IMR-90 (cell line): ENCODE results near the gene TENT5C. TPM values are rescaled to one million over a fixed set of nuclear protein-coding genes. Genes with fewer than 3 reads are reported as not detected.

Experiments
- ATAC-seq: fragments of 200-7000 bp; cut with Tn5 transposase; 2 replicates; pipeline ENCODE4 v1.9.1; 2020; ENCODE audit warnings: low read depth, mild to moderate bottlenecking, moderate library complexity
- BruUV-seq: library from RNA; stranded (reverse); fragments of 400-500 nt; replicated peaks from 2 replicates; lab custom pipeline; 2021; lab: Mats Ljungman, UMichigan
- CTCF ChIA-PET: fragments of 300-600 bp; formaldehyde crosslinking; extraction: SDS; loops from one replicate; lab custom pipeline; 2021; ENCODE audit warnings: antibody characterized with exemption; lab: Yijun Ruan, JAX
- POLR2A ChIA-PET: fragments of 300-600 bp; sonication (Branson Sonifier 250); formaldehyde crosslinking; loops from one replicate; lab custom pipeline; 2022; ENCODE audit warnings: antibody characterized with exemption; ENCODE audit not compliant: unreplicated experiment; lab: Charles Lee
- DNase-seq: peaks from one replicate; pipeline ENCODE4 v3.0.0; 2013
- H2AFZ ChIP-seq: replicated peaks from 2 replicates; pipeline ENCODE3; 2013; ENCODE audit warnings: low read length, mild to moderate bottlenecking; ENCODE audit not compliant: poor library complexity
- H2AK5ac ChIP-seq: 2 replicates; pipeline ENCODE4 v1.6.1; 2013; ENCODE audit warnings: low read depth, low read length, inconsistent platforms
- H2AK9ac ChIP-seq: replicated peaks from 2 replicates; pipeline ENCODE3; 2013; ENCODE audit warnings: mild to moderate bottlenecking, low read depth, low read length, moderate library complexity; ENCODE audit not compliant: poor library complexity
- H2BK120ac ChIP-seq: 2 replicates; pipeline ENCODE4 v1.6.1; 2013; ENCODE audit warnings: low read depth, low read length, inconsistent platforms
- H2BK15ac ChIP-seq: 3 replicates; pipeline ENCODE4 v1.6.1; 2013; ENCODE audit warnings: low read depth, low read length, inconsistent platforms
- H2BK20ac ChIP-seq: 2 replicates; pipeline ENCODE4 v1.6.1; 2013; ENCODE audit warnings: low read depth, mild to moderate bottlenecking, inconsistent platforms, low read length, moderate library complexity
- H2BK5ac ChIP-seq: 2 replicates; pipeline ENCODE4 v1.6.1; 2013; ENCODE audit warnings: mild to moderate bottlenecking, low read depth, low read length, inconsistent platforms; ENCODE audit not compliant: poor library complexity, severe bottlenecking
- H3K14ac ChIP-seq: replicated peaks from 2 replicates; pipeline ENCODE4 v1.6.1; 2013; ENCODE audit warnings: low read depth, low read length, inconsistent platforms
- H3K18ac ChIP-seq: 2 replicates; pipeline ENCODE4 v1.6.1; 2013; ENCODE audit warnings: low read depth, low read length, control low read depth
- H3K23ac ChIP-seq: 2 replicates; pipeline ENCODE4 v1.6.1; 2013; ENCODE audit warnings: low read depth, low read length, inconsistent platforms
- H3K27ac ChIP-seq: 2 replicates; pipeline ENCODE4 v1.5.1; 2013; ENCODE audit warnings: mild to moderate bottlenecking, control low read depth, low read length; ENCODE audit not compliant: insufficient read depth
- H3K27me3 ChIP-seq: 2 replicates; pipeline ENCODE4 v1.6.1; 2013; ENCODE audit warnings: low read length; ENCODE audit not compliant: control insufficient read depth, insufficient read depth
- H3K36me3 ChIP-seq: 2 replicates; pipeline ENCODE4 v1.6.1; 2013; ENCODE audit warnings: low read length, mixed read lengths; ENCODE audit not compliant: control insufficient read depth, insufficient read depth
- H3K4ac ChIP-seq: 2 replicates; pipeline ENCODE4 v1.6.1; 2013; ENCODE audit warnings: low read depth, low read length, inconsistent platforms
- H3K4me1 ChIP-seq: 2 replicates; pipeline ENCODE4 v1.6.1; 2013; ENCODE audit warnings: low read length, mixed read lengths; ENCODE audit not compliant: control insufficient read depth, insufficient read depth
- H3K4me2 ChIP-seq: 2 replicates; pipeline ENCODE4 v1.6.1; 2013; ENCODE audit warnings: low read depth, mild to moderate bottlenecking, control low read depth, low read length, moderate library complexity
- H3K4me3 ChIP-seq: 2 replicates; pipeline ENCODE4 v1.5.1; 2013; ENCODE audit warnings: low read depth, mild to moderate bottlenecking, control low read depth, low read length, moderate library complexity; ENCODE audit not compliant: insufficient read depth
- H3K56ac ChIP-seq: 2 replicates; pipeline ENCODE4 v1.6.1; 2013; ENCODE audit warnings: low read length, inconsistent platforms; ENCODE audit not compliant: insufficient read depth; ENCODE audit errors: extremely low read depth
- H3K79me1 ChIP-seq, 2 experiments: 2 replicates each; pipeline ENCODE4 v1.6.1; 2013; ENCODE audit warnings: low read length in 2 of 2, inconsistent platforms in 1 of 2, low read depth in 1 of 2
- H3K9ac ChIP-seq: 2 replicates; pipeline ENCODE4 v1.6.1; 2013; ENCODE audit warnings: low read depth, low read length, control low read depth
- H3K9me1 ChIP-seq: 2 replicates; pipeline ENCODE4 v1.6.1; 2013; ENCODE audit warnings: low read length, inconsistent platforms; ENCODE audit not compliant: insufficient read depth
- H3K9me3 ChIP-seq: 2 replicates; pipeline ENCODE4 v1.6.1; 2013; ENCODE audit warnings: low read length; ENCODE audit not compliant: control insufficient read depth, insufficient read depth
- H4K20me1 ChIP-seq: 2 replicates; pipeline ENCODE4 v1.6.1; 2013; ENCODE audit warnings: low read length, inconsistent platforms; ENCODE audit not compliant: insufficient read depth
- H4K5ac ChIP-seq: 2 replicates; pipeline ENCODE4 v1.6.1; 2013; ENCODE audit warnings: mild to moderate bottlenecking, low read depth, low read length, control low read depth
- H4K8ac ChIP-seq, 2 experiments: 2 replicates each; pipeline ENCODE4 v1.6.1; 2013; ENCODE audit warnings: low read depth in 2 of 2, low read length in 2 of 2, control low read depth in 1 of 2, inconsistent platforms in 1 of 2
- H4K91ac ChIP-seq: 2 replicates; pipeline ENCODE4 v1.6.1; 2013; ENCODE audit warnings: low read depth, low read length, inconsistent platforms; ENCODE audit not compliant: insufficient read depth
- BHLHE40 ChIP-seq: fragments of 150-350 bp; IDR thresholded peaks from 2 replicates; pipeline ENCODE4 v1.6.1; 2016; ENCODE audit warnings: mild to moderate bottlenecking, low read depth, low read length
- CEBPB ChIP-seq: IDR thresholded peaks from 2 replicates; pipeline ENCODE4 v1.6.1; 2012; ENCODE audit warnings: low read depth, low read length, improper control_type of control experiment
- CHD1 ChIP-seq: IDR thresholded peaks from 2 replicates; pipeline ENCODE4 v1.6.1; 2012; ENCODE audit warnings: low read depth, low read length, improper control_type of control experiment
- FOS ChIP-seq: fragments of 150-350 bp; IDR thresholded peaks from 2 replicates; pipeline ENCODE4 v1.6.1; 2016; ENCODE audit warnings: low read depth, low read length
- MAFK ChIP-seq: IDR thresholded peaks from 2 replicates; pipeline ENCODE4 v1.6.1; 2012; ENCODE audit warnings: low read depth, low read length, improper control_type of control experiment
- MAZ ChIP-seq: IDR thresholded peaks from 2 replicates; pipeline ENCODE4 v1.6.1; 2012; ENCODE audit warnings: low read depth, mild to moderate bottlenecking, low read length, improper control_type of control experiment, moderate library complexity, borderline replicate concordance
- MXI1 ChIP-seq: IDR thresholded peaks from 2 replicates; pipeline ENCODE4 v1.6.1; 2012; ENCODE audit warnings: low read depth, mild to moderate bottlenecking, low read length, moderate library complexity, borderline replicate concordance
- POLR2A ChIP-seq: IDR thresholded peaks from 2 replicates; pipeline ENCODE4 v1.6.1; 2012; ENCODE audit warnings: mild to moderate bottlenecking, low read depth, low read length
- RCOR1 ChIP-seq: IDR thresholded peaks from 2 replicates; pipeline ENCODE4 v1.6.1; 2012; ENCODE audit warnings: mild to moderate bottlenecking, low read length, improper control_type of control experiment; ENCODE audit not compliant: insufficient replicate concordance
- RFX5 ChIP-seq: IDR thresholded peaks from 2 replicates; pipeline ENCODE4 v1.8.0; 2012; ENCODE audit warnings: low read depth, mild to moderate bottlenecking, low read length, moderate library complexity
- SMC3 ChIP-seq: fragments of 150-350 bp; IDR thresholded peaks from 2 replicates; pipeline ENCODE4 v1.6.1; 2016; ENCODE audit warnings: low read depth, mild to moderate bottlenecking, antibody characterized with exemption, low read length, moderate library complexity
- WGBS, 2 experiments: methylation state at CpG; one replicate each; pipeline versions ENCODE4 v1.1.5 to v1.1.7; 2013; ENCODE audit warnings: missing lambda C conversion rate in 2 of 2; ENCODE audit not compliant: insufficient read length in 1 of 2; ENCODE audit errors: extremely low coverage in 2 of 2; 5-methylcytosine and 5-hydroxymethylcytosine counted together
- dilution Hi-C: fragments of 300-500 bp; cut with HindIII; formaldehyde crosslinking; loops from one replicate; pipeline ENCODE4 v1.14.3; 2018; ENCODE audit warnings: low sequenced_read_pairs; ENCODE audit not compliant: unreplicated experiment
- in situ Hi-C: fragments of 300-500 bp; cut with MboI; formaldehyde crosslinking; loops from 3 replicates; pipeline ENCODE4 v1.14.3; 2019; ENCODE audit warnings: low sequenced_read_pairs, inconsistent platforms, mixed read lengths
- intact Hi-C: fragments of 100-400 bp; cut with micrococcal nuclease; formaldehyde crosslinking; loops from 2 replicates; pipeline ENCODE4 v1.10.0; 2022
- polyA plus RNA-seq, 3 experiments: library from polyadenylated mRNA; depleted of rRNA; stranded (reverse); fragments of >200 nt; gene quantifications; 2 replicates each; pipeline ENCODE4 v1.2.3, GENCODE V29; 2012; ENCODE audit warnings: low replicate concordance in 1 of 3
- total RNA-seq: library from RNA; depleted of rRNA; stranded (reverse); fragments of >200 nt; gene quantifications from 2 replicates; pipeline ENCODE4 v1.2.3, GENCODE V29; 2012
- TF ChIP-seq, protein P1 (sequence below): fragments of 150-350 bp; IDR thresholded peaks from 2 replicates; pipeline ENCODE4 v1.6.1; 2016; ENCODE audit warnings: low read depth, mild to moderate bottlenecking, low read length, moderate library complexity, borderline replicate concordance
- TF ChIP-seq, protein P2 (sequence below): conservative IDR thresholded peaks from 2 replicates; pipeline ENCODE4 v1.5.1; 2012; ENCODE audit warnings: mild to moderate bottlenecking, low read depth, low read length, improper control_type of control experiment
- TF ChIP-seq, protein P3 (sequence below): fragments of 150-350 bp; IDR thresholded peaks from 2 replicates; pipeline ENCODE4 v1.6.1; 2017; ENCODE audit warnings: mild to moderate bottlenecking, antibody characterized with exemption, low read length, low read depth

TENT5C gene
- total and polyA plus RNA-seq, 2 of the 4 experiments (the other 2 are of a cell fraction): 1.5 to 4.1 TPM

DNA sequence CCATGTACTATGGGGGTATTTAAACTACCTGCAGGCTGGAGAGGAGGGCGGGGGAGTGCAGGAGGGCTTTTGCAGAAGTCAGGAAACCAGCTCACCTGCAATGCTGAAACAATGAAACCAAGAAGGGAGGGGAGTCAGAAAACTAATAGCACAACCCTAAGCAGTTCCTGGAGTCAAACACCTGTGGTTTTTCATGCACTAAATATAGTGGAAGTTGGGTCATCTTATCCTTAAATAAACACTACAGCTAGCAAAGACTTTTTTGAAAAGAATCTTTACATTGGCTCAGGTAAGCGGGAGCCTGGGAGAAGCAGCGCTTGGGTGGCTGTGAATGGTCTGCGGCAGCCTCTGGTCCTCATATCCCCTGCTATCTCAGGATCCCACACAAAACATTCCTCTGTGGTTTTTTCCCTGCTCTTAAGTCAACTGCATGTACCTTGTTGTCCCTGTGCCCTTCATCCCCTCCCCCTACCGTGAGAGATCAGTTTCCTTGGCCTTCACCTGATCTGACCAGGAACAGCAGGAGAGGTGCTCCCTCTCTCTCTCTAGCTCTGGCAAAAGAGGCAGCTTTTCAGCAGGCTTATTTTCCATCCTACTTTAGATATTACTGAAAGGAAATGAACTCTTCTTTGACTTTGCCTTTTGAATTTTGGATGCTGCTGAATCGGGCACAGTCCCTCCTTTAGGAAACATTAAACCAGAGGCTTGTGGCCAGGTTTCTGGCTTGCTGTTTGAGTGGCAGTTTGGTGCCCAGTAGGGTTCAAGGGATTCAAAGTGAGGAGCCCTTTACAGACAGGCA, 26.6 kb downstream of the TENT5C start:
- BruUV-seq: no TSS peak
- H3K4me1 ChIP-seq: peaks cover 2% of the 10 kb centered on the region; the same call in 1 of the 2 replicates
- TF ChIP-seq RFX5 (no peak), MXI1 (no peak), CEBPB (no peak), MAZ (no peak), CHD1 (no peak), RCOR1 (no peak), SMC3 (no peak), POLR2A (no peak), BHLHE40 (no peak), FOS (no peak), MAFK (no peak)
- TF ChIP-seq, protein P1, sequence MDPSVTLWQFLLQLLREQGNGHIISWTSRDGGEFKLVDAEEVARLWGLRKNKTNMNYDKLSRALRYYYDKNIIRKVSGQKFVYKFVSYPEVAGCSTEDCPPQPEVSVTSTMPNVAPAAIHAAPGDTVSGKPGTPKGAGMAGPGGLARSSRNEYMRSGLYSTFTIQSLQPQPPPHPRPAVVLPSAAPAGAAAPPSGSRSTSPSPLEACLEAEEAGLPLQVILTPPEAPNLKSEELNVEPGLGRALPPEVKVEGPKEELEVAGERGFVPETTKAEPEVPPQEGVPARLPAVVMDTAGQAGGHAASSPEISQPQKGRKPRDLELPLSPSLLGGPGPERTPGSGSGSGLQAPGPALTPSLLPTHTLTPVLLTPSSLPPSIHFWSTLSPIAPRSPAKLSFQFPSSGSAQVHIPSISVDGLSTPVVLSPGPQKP: no peak
- TF ChIP-seq, protein P2, sequence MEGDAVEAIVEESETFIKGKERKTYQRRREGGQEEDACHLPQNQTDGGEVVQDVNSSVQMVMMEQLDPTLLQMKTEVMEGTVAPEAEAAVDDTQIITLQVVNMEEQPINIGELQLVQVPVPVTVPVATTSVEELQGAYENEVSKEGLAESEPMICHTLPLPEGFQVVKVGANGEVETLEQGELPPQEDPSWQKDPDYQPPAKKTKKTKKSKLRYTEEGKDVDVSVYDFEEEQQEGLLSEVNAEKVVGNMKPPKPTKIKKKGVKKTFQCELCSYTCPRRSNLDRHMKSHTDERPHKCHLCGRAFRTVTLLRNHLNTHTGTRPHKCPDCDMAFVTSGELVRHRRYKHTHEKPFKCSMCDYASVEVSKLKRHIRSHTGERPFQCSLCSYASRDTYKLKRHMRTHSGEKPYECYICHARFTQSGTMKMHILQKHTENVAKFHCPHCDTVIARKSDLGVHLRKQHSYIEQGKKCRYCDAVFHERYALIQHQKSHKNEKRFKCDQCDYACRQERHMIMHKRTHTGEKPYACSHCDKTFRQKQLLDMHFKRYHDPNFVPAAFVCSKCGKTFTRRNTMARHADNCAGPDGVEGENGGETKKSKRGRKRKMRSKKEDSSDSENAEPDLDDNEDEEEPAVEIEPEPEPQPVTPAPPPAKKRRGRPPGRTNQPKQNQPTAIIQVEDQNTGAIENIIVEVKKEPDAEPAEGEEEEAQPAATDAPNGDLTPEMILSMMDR: no peak
- TF ChIP-seq, protein P3, sequence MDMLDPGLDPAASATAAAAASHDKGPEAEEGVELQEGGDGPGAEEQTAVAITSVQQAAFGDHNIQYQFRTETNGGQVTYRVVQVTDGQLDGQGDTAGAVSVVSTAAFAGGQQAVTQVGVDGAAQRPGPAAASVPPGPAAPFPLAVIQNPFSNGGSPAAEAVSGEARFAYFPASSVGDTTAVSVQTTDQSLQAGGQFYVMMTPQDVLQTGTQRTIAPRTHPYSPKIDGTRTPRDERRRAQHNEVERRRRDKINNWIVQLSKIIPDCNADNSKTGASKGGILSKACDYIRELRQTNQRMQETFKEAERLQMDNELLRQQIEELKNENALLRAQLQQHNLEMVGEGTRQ: no peak
- CTCF ChIA-PET: no interaction called here
- no peak overlapping the region for H3K14ac ChIP-seq
- no peak overlapping the region for H3K4me3 ChIP-seq
- H3K79me1 ChIP-seq: peaks cover 0 to 23% of the 10 kb centered on the region in 2 experiments; a peak in 2 of 4 replicates
- H2AK9ac ChIP-seq: no peak overlapping the region
- POLR2A ChIA-PET: no interaction called here
- no peaks in the 10 kb centered on the region for H3K9me3 ChIP-seq
- no peak overlapping the region for H3K56ac ChIP-seq
- H4K8ac ChIP-seq: no peak overlapping the region
- H2AFZ ChIP-seq: no peak overlapping the region
- no peak overlapping the region for H3K4me2 ChIP-seq
- H4K5ac ChIP-seq: no peak overlapping the region
- peaks cover 2% of the 10 kb centered on the region; the same call in 1 of the 2 replicates for H3K36me3 ChIP-seq
- H3K23ac ChIP-seq: no peak overlapping the region
- H3K9ac ChIP-seq: no peak overlapping the region
- no peak overlapping the region for H2BK120ac ChIP-seq
- H3K27me3 ChIP-seq: no peaks in the 10 kb centered on the region; the same call in 1 of the 2 replicates
- WGBS, 2 experiments: 38% methylated on average over 2 of the region's 6 CpGs; no CpG with 5 or more reads in 1 of the 2 experiments
- ATAC-seq (no peak), DNase-seq (no peak)
- H2BK15ac ChIP-seq: no peak overlapping the region
- H3K4ac ChIP-seq: no peak overlapping the region
- dilution Hi-C loops: no loop called here
- H2AK5ac ChIP-seq: no peak overlapping the region
- in situ Hi-C loops: no loop called here
- H2BK20ac ChIP-seq: no peak overlapping the region
- no peak overlapping the region for H3K27ac ChIP-seq
- H3K9me1 ChIP-seq: peaks cover 17% of the 10 kb centered on the region
- H2BK5ac ChIP-seq: no peak overlapping the region
- intact Hi-C loops: no loop called here
- H4K91ac ChIP-seq: no peak overlapping the region
- H4K20me1 ChIP-seq: peaks cover 22% of the 10 kb centered on the region; the same call in 1 of the 2 replicates
- H3K18ac ChIP-seq: no peak overlapping the region
